Activated T-helper 1 cell treated with anti-CD3 and anti-CD28 coated beads, Interleukin-12 subunit alpha, Interleukin-12 subunit beta, Interleukin-2, Interleukin-4 antibody, amounts not matched to agents 30 ng/mL and 10 ng/mL and 1 ng/mL, durations not matched to agents 14 hours and 24 hours and 36 hours (primary cell): Measurements from ENCODE around the gene ZNF548. TPM values are rescaled to one million over a fixed set of nuclear protein-coding genes. Genes with fewer than 3 reads are reported as not detected.

Source experiments
- total RNA-seq: library from RNA; stranded (reverse); gene quantifications from 2 replicates; pipeline ENCODE4 v1.2.3, GENCODE V29; 2022

The ZNF548 gene
- total RNA-seq, 1 donor from 2014 or later, result 12.1 TPM

Other genes with a start within 250 kb of the ZNF548 start
- not detected in 2 replicates for gene ZIM3, start 244.7 kb upstream of the ZNF548 start, total RNA-seq
- not detected in 2 replicates for gene DUXA, start 222.4 kb upstream of the ZNF548 start, total RNA-seq
- gene ZNF264, start 198.4 kb upstream of the ZNF548 start, total RNA-seq, result 16.1 and 18.3 TPM in 2 replicates
- gene AURKC, start 158.8 kb upstream of the ZNF548 start, total RNA-seq, result 0.54 and 0.73 TPM in 2 replicates
- 6.9 and 8.4 TPM in 2 replicates for gene ZNF805, start 149.2 kb upstream of the ZNF548 start, total RNA-seq
- gene ZNF460, start 109.4 kb upstream of the ZNF548 start, total RNA-seq, result 41.4 and 47.7 TPM in 2 replicates
- gene ZNF543, start 69.4 kb upstream of the ZNF548 start, total RNA-seq, result 5.1 and 5.4 TPM in 2 replicates
- gene ZNF304, start 38.6 kb upstream of the ZNF548 start, total RNA-seq, result 6.1 and 6.6 TPM in 2 replicates
- 3.8 and 4.7 TPM in 2 replicates for gene TRAPPC2B, start 26.3 kb upstream of the ZNF548 start, total RNA-seq
- 0.69 and 0.93 TPM in 2 replicates for gene ZNF547, start 26.3 kb upstream of the ZNF548 start, total RNA-seq
- gene ZNF17, start 21.3 kb downstream of the ZNF548 start, total RNA-seq, result 7.9 and 11.0 TPM in 2 replicates
- gene ZNF749, start 45.5 kb downstream of the ZNF548 start, total RNA-seq, result 21.5 and 22.0 TPM in 2 replicates
- not detected in 2 replicates for gene VN1R1, start 67.3 kb downstream of the ZNF548 start, total RNA-seq
- gene ZNF772, start 87.7 kb downstream of the ZNF548 start, total RNA-seq, result 1.5 and 2.4 TPM in 2 replicates
- gene ZNF419, start 97.9 kb downstream of the ZNF548 start, total RNA-seq, result 3.7 and 5.1 TPM in 2 replicates
- 5.0 and 5.8 TPM in 2 replicates for gene ZNF773, start 110.1 kb downstream of the ZNF548 start, total RNA-seq
- 3.6 and 4.2 TPM in 2 replicates for gene ZNF549, start 137.5 kb downstream of the ZNF548 start, total RNA-seq
- 7.2 and 7.5 TPM in 2 replicates for gene ZNF550, start 170.0 kb downstream of the ZNF548 start, total RNA-seq
- 3.2 and 3.7 TPM in 2 replicates for gene ZNF416, start 189.1 kb downstream of the ZNF548 start, total RNA-seq
- gene ZIK1, start 194.3 kb downstream of the ZNF548 start, total RNA-seq, result 3.9 and 4.0 TPM in 2 replicates
- 5.4 and 7.3 TPM in 2 replicates for gene ZNF530, start 210.0 kb downstream of the ZNF548 start, total RNA-seq
- 8.4 and 9.4 TPM in 2 replicates for gene ZNF134, start 224.4 kb downstream of the ZNF548 start, total RNA-seq
- gene ZNF211, start 243.3 kb downstream of the ZNF548 start, total RNA-seq, result 8.3 and 8.4 TPM in 2 replicates